Endothelial cell of umbilical vein (primary cell): ENCODE measurements around the gene MACF1. TPM values are rescaled to one million over a fixed set of nuclear protein-coding genes. Genes with fewer than 3 reads are reported as not detected.

Experiments used
- BruUV-seq: library from RNA; stranded (reverse); fragments of 400-500 nt; replicated peaks from 2 replicates; lab custom pipeline; 2021; lab: Mats Ljungman, UMichigan
- CTCF ChIA-PET: fragments of 300-600, 350-600 bp; sonication (Branson Sonifier 250); formaldehyde crosslinking; loops from one replicate; lab custom pipeline; 2021; ENCODE audit warnings: antibody characterized with exemption, inconsistent platforms; lab: Charles Lee
- POLR2A ChIA-PET: fragments of 300-600, 350-600 bp; sonication (Branson Sonifier 250); formaldehyde crosslinking; loops from one replicate; lab custom pipeline; 2021; ENCODE audit warnings: antibody characterized with exemption, inconsistent platforms; lab: Charles Lee
- DNase-seq: peaks from one replicate; pipeline ENCODE4 v3.0.0-alpha.2; 2011; ENCODE audit warnings: low read depth, low spot score
- FAIRE-seq: peaks from 2 replicates; lab custom pipeline; 2011; peaks lifted over from hg19 to GRCh38; lab: Jason Lieb, UNC
- H2AFZ ChIP-seq: 2 replicates; pipeline ENCODE4 v1.6.0; 2012; ENCODE audit warnings: low read depth, low read length, control low read depth, inconsistent platforms
- H3K27ac ChIP-seq: 2 replicates; pipeline ENCODE4 v1.5.1; 2011; ENCODE audit warnings: low read depth, mild to moderate bottlenecking, control low read depth, low read length, moderate library complexity; ENCODE audit not compliant: insufficient read depth
- H3K27me3 ChIP-seq, 2 experiments: 2 replicates each; pipeline versions ENCODE4 v1.6.0 to v1.6.1; 2011; ENCODE audit warnings: low read length in 2 of 2, mixed read lengths in 1 of 2; ENCODE audit not compliant: control insufficient read depth in 2 of 2, insufficient read depth in 2 of 2
- H3K36me3 ChIP-seq, 2 experiments: 2 replicates in 1 of 2; 3 replicates in 1 of 2; pipeline ENCODE4 v1.5.1; 2011; ENCODE audit warnings: low read length in 2 of 2, mild to moderate bottlenecking in 1 of 2, moderate library complexity in 1 of 2; ENCODE audit not compliant: control insufficient read depth in 2 of 2, insufficient read depth in 2 of 2; ENCODE audit errors: extremely low read depth in 1 of 2
- H3K4me1 ChIP-seq: 3 replicates; pipeline ENCODE4 v1.5.1; 2011; ENCODE audit warnings: mild to moderate bottlenecking, low read length; ENCODE audit not compliant: control insufficient read depth, insufficient read depth; ENCODE audit errors: extremely low read depth
- H3K4me2 ChIP-seq: 2 replicates; pipeline ENCODE4 v1.6.1; 2011; ENCODE audit warnings: low read length, control low read depth, mixed read lengths; ENCODE audit not compliant: insufficient read depth
- H3K4me3 ChIP-seq, 3 experiments: fragments of 200-600 bp in 1 of 3; sonication (generic), shearing (Covaris generic) in 1 of 3; replicated peaks in 1 of 3; 2 replicates each; pipeline ENCODE4 v1.5.1; 2011 to 2016; ENCODE audit warnings: control low read depth in 3 of 3, low read length in 3 of 3, mild to moderate bottlenecking in 2 of 3, inconsistent platforms in 1 of 3, low read depth in 1 of 3, moderate library complexity in 1 of 3; ENCODE audit not compliant: insufficient read depth in 1 of 3
- H3K79me2 ChIP-seq: 2 replicates; pipeline ENCODE4 v1.6.0; 2012; ENCODE audit warnings: low read length, inconsistent platforms; ENCODE audit not compliant: control insufficient read depth, insufficient read depth
- H3K9ac ChIP-seq: replicated peaks from 2 replicates; pipeline ENCODE3; 2011; ENCODE audit warnings: low read length, control low read depth; ENCODE audit not compliant: insufficient read depth; ENCODE audit errors: extremely low read depth
- H3K9me1 ChIP-seq: replicated peaks from 3 replicates; pipeline ENCODE4 v1.6.0; 2011; ENCODE audit warnings: mild to moderate bottlenecking, low read length; ENCODE audit not compliant: control insufficient read depth, insufficient read depth; ENCODE audit errors: extremely low read depth
- H3K9me3 ChIP-seq: replicated peaks from 2 replicates; pipeline ENCODE4 v1.5.1; 2012; ENCODE audit warnings: low read length, inconsistent platforms; ENCODE audit not compliant: control insufficient read depth, insufficient read depth
- H4K20me1 ChIP-seq: replicated peaks from 2 replicates; pipeline ENCODE3; 2011; ENCODE audit warnings: mild to moderate bottlenecking, low read length; ENCODE audit not compliant: control insufficient read depth, insufficient read depth; ENCODE audit errors: extremely low read depth
- CTCF ChIP-seq, 2 donors: IDR thresholded peaks; 1 replicate in 1 of 2; 2 replicates in 1 of 2; pipeline ENCODE4 v1.5.1; 2011; ENCODE audit warnings: low read length in 2 of 2, mild to moderate bottlenecking in 2 of 2, moderate library complexity in 2 of 2, control low read depth in 1 of 2, inconsistent platforms in 1 of 2, low read depth in 1 of 2; ENCODE audit not compliant: insufficient read depth in 1 of 2; ENCODE audit errors: extremely low read depth in 1 of 2
- EZH2 ChIP-seq: IDR thresholded peaks from 2 replicates; pipeline ENCODE4 v1.6.1; 2012; ENCODE audit warnings: borderline replicate concordance, low read depth, mild to moderate bottlenecking, moderate library complexity, low read length, inconsistent platforms; ENCODE audit not compliant: severe bottlenecking
- FOS ChIP-seq: IDR thresholded peaks from 2 replicates; pipeline ENCODE4 v1.6.1; 2011; ENCODE audit warnings: mild to moderate bottlenecking, low read length, moderate library complexity, borderline replicate concordance; ENCODE audit not compliant: insufficient read depth
- GATA2 ChIP-seq: IDR thresholded peaks from 2 replicates; pipeline ENCODE4 v1.7.0; 2011; ENCODE audit warnings: low read depth, mild to moderate bottlenecking, moderate library complexity, mixed read lengths, low read length; ENCODE audit not compliant: insufficient read length, insufficient read depth
- JUN ChIP-seq: IDR thresholded peaks from 2 replicates; pipeline ENCODE4 v1.6.1; 2011; ENCODE audit warnings: borderline replicate concordance, low read depth; ENCODE audit not compliant: insufficient read length, insufficient read depth
- MYC ChIP-seq: IDR thresholded peaks from one replicate; pipeline ENCODE4 v1.6.1; 2011; ENCODE audit warnings: mild to moderate bottlenecking, low read depth, low read length
- POLR2A ChIP-seq: IDR thresholded peaks from 2 replicates; pipeline ENCODE4 v1.6.1; 2012; ENCODE audit warnings: low read depth, mild to moderate bottlenecking, control low read depth, low read length
- POLR2AphosphoS5 ChIP-seq: IDR thresholded peaks from 2 replicates; pipeline ENCODE4 v1.6.1; 2012; ENCODE audit warnings: low read depth, mild to moderate bottlenecking, control low read depth, low read length, moderate library complexity; ENCODE audit not compliant: insufficient read depth
- dilution Hi-C: fragments of 300-500 bp; cut with MboI; formaldehyde crosslinking; loops from one replicate; pipeline ENCODE4 v1.15.0; 2019; ENCODE audit warnings: low sequenced_read_pairs; ENCODE audit not compliant: extremely low pct_ligation_motif_present
- intact Hi-C: fragments of 100-400 bp; cut with micrococcal nuclease; formaldehyde crosslinking; loops from one replicate; pipeline ENCODE4 v1.10.0; 2022
- polyA plus RNA-seq, 4 experiments: library from polyadenylated mRNA; depleted of rRNA in 3 of 4; stranded (reverse) in 3 of 4; unstranded in 1 of 4; fragments of >200 nt; gene quantifications; 2 replicates each; pipeline versions ENCODE4 v1.2.1 to v1.2.3, GENCODE V29; 2011 to 2012; ENCODE audit warnings: missing spikeins in 1 of 4
- total RNA-seq: library from RNA; stranded (reverse); gene quantifications from 2 replicates; pipeline ENCODE4 v1.2.3, GENCODE V29; 2021
- TF ChIP-seq, protein P1 (sequence below): IDR thresholded peaks from 2 replicates; pipeline ENCODE4 v1.6.1; 2011; ENCODE audit not compliant: insufficient read depth, insufficient read length

The MACF1 gene
- total and polyA plus RNA-seq, 2 donors (not counting 3 experiments of a cell fraction or from before 2014, with no cell fraction given): 122 to 587 TPM

- H3K4me2 ChIP-seq: no peak overlapping the region
- no peak overlapping the region for H3K4me3 ChIP-seq
- dilution Hi-C loops (no loop called here), intact Hi-C loops (no loop called here)
- H4K20me1 ChIP-seq: no peaks in the 10 kb centered on the region
- H3K36me3 ChIP-seq: peaks cover 18 to 65% of the 10 kb centered on the region in 2 experiments
- H3K79me2 ChIP-seq: peaks cover 31% of the 10 kb centered on the region
- FAIRE-seq (no peak), DNase-seq (no peak)
- H3K9ac ChIP-seq: no peak overlapping the region
- H3K9me1 ChIP-seq: no peaks in the 10 kb centered on the region
- H3K27ac ChIP-seq: no peak overlapping the region
- BruUV-seq: no TSS peak
- TF ChIP-seq GATA2 (no peak), POLR2A (no peak), FOS (no peak), JUN (no peak), MYC (no peak), POLR2AphosphoS5 (no peak), EZH2 (no peak), CTCF (IDR thresholded peaks at IDR 0.05; ENCODE audit: extremely low read depth in 1 of 2, insufficient read depth in 1 of 2, low read depth in 1 of 2, low read length in 2 of 2) (no peak)
- TF ChIP-seq, protein P1, sequence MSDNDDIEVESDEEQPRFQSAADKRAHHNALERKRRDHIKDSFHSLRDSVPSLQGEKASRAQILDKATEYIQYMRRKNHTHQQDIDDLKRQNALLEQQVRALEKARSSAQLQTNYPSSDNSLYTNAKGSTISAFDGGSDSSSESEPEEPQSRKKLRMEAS: no peak
- no peaks in the 10 kb centered on the region for H3K9me3 ChIP-seq
- ChIA-PET POLR2A (no interaction called here), CTCF (interaction anchor here (0.9 to 1.2 kb wide), 2 partner anchors 50 to 329 kb away, joined by 3 read pairs; no protein-coding TSS in a partner anchor)
- H3K4me1 ChIP-seq: peaks cover 9% of the 10 kb centered on the region
- H3K27me3 ChIP-seq: no peaks in the 10 kb centered on the region
- no peak overlapping the region for H2AFZ ChIP-seq
Observed at GRCh38 chr1:39427912-39428311, 223.4 kb downstream of the MACF1 start.
